HEK293 (cell line): ENCODE measurements around the gene SLC11A2.
A peak's percentile ranks its signal among the peaks of the same experiment; 100 is the strongest.

Source experiments
- CTCF ChIA-PET: fragments of 350-600 bp; formaldehyde crosslinking; extraction: SDS; loops from one replicate; lab custom pipeline; 2021; ENCODE audit warnings: antibody characterized with exemption; lab: Yijun Ruan, JAX
- POLR2A ChIA-PET: fragments of 300-600 bp; formaldehyde crosslinking; extraction: SDS; loops from one replicate; lab custom pipeline; 2020; ENCODE audit warnings: antibody characterized with exemption, inconsistent platforms; lab: Yijun Ruan, JAX
- H3K27ac ChIP-seq: fragments of 200-500 bp; sonication (Bioruptor generic); 2 replicates; pipeline ENCODE4 v1.5.1; 2014; ENCODE audit warnings: low read depth, low read length, control low read depth, inconsistent platforms; ENCODE audit errors: extremely low read depth
- H3K36me3 ChIP-seq, 2 experiments: fragments of 200-500 bp in 1 of 2; sonication (Bioruptor generic) in 1 of 2; 1 replicate in 1 of 2; 2 replicates in 1 of 2; pipeline ENCODE4 v1.5.1; 2014 to 2017; ENCODE audit warnings: inconsistent platforms in 2 of 2, low read length in 2 of 2; ENCODE audit not compliant: control insufficient read depth in 2 of 2, insufficient read depth in 1 of 2
- H3K4me1 ChIP-seq: fragments of 200-500 bp; sonication (Bioruptor generic); 2 replicates; pipeline ENCODE4 v1.5.1; 2014; ENCODE audit warnings: mild to moderate bottlenecking, low read length, inconsistent platforms; ENCODE audit not compliant: control insufficient read depth, insufficient read depth
- H3K4me3 ChIP-seq: 2 replicates; pipeline ENCODE4 v1.5.1; 2011; ENCODE audit warnings: low read depth, mild to moderate bottlenecking, control low read depth, low read length, moderate library complexity
- H3K9me3 ChIP-seq: fragments of 200-500 bp; sonication (Bioruptor generic); 2 replicates; pipeline ENCODE4 v1.5.1; 2014; ENCODE audit warnings: low read depth, low read length, inconsistent platforms; ENCODE audit not compliant: control insufficient read depth, insufficient read depth
- GLI4 ChIP-seq: fragments of 450-650 bp; formaldehyde crosslinking; IDR thresholded peaks from 2 replicates; pipeline ENCODE4 v1.5.1; 2016; ENCODE audit warnings: missing biosample characterization, missing genetic modification characterization
- KLF10 ChIP-seq: fragments of 450-650 bp; IDR thresholded peaks from 2 replicates; pipeline ENCODE4 v1.5.1; 2018; ENCODE audit warnings: missing biosample characterization, mild to moderate bottlenecking, missing genetic modification characterization
- KLF16 ChIP-seq: fragments of 450-650 bp; formaldehyde crosslinking; IDR thresholded peaks from 2 replicates; pipeline ENCODE4 v1.5.1; 2017; ENCODE audit warnings: missing biosample characterization, missing genetic modification characterization
- KLF7 ChIP-seq: fragments of 450-650 bp; formaldehyde crosslinking; IDR thresholded peaks from 2 replicates; pipeline ENCODE4 v1.5.1; 2016; ENCODE audit warnings: missing biosample characterization, missing genetic modification characterization, borderline replicate concordance
- YY2 ChIP-seq: fragments of 450-650 bp; formaldehyde crosslinking; IDR thresholded peaks from 2 replicates; pipeline ENCODE4 v1.5.1; 2016; ENCODE audit warnings: missing biosample characterization, missing genetic modification characterization
- ZBTB1 ChIP-seq: fragments of 450-650 bp; formaldehyde crosslinking; IDR thresholded peaks from 2 replicates; pipeline ENCODE4 v1.5.1; 2016; ENCODE audit warnings: missing biosample characterization, missing genetic modification characterization
- ZBTB20 ChIP-seq: fragments of 450-650 bp; formaldehyde crosslinking; IDR thresholded peaks from 2 replicates; pipeline ENCODE4 v1.5.1; 2016; ENCODE audit warnings: missing biosample characterization, missing genetic modification characterization
- ZIC2 ChIP-seq: fragments of 450-650 bp; formaldehyde crosslinking; IDR thresholded peaks from 2 replicates; pipeline ENCODE4 v1.5.1; 2016; ENCODE audit warnings: missing biosample characterization, missing genetic modification characterization
- ZNF121 ChIP-seq: fragments of 450-650 bp; formaldehyde crosslinking; IDR thresholded peaks from 2 replicates; pipeline ENCODE4 v1.5.1; 2016; ENCODE audit warnings: missing biosample characterization, missing genetic modification characterization
- ZNF16 ChIP-seq: fragments of 450-650 bp; formaldehyde crosslinking; IDR thresholded peaks from 2 replicates; pipeline ENCODE4 v1.5.1; 2016; ENCODE audit warnings: low read depth, missing biosample characterization, missing genetic modification characterization
- ZNF248 ChIP-seq: fragments of 450-650 bp; formaldehyde crosslinking; IDR thresholded peaks from 2 replicates; pipeline ENCODE4 v1.5.1; 2017; ENCODE audit warnings: missing biosample characterization, missing genetic modification characterization
- ZNF404 ChIP-seq: fragments of 450-650 bp; formaldehyde crosslinking; IDR thresholded peaks from 2 replicates; pipeline ENCODE4 v1.5.1; 2017; ENCODE audit warnings: missing biosample characterization, missing genetic modification characterization
- ZNF544 ChIP-seq: fragments of 450-650 bp; formaldehyde crosslinking; IDR thresholded peaks from 2 replicates; pipeline ENCODE4 v1.5.0; 2017; ENCODE audit warnings: missing biosample characterization, missing genetic modification characterization
- ZNF571 ChIP-seq: fragments of 450-650 bp; formaldehyde crosslinking; IDR thresholded peaks from 2 replicates; pipeline ENCODE4 v1.5.0; 2017; ENCODE audit warnings: missing biosample characterization, missing genetic modification characterization
- ZNF624 ChIP-seq: fragments of 450-650 bp; formaldehyde crosslinking; IDR thresholded peaks from 2 replicates; pipeline ENCODE4 v1.5.1; 2017; ENCODE audit warnings: missing biosample characterization, missing genetic modification characterization
- ZNF626 ChIP-seq: fragments of 450-650 bp; sonication (Bioruptor Pico); formaldehyde crosslinking; IDR thresholded peaks from 2 replicates; pipeline ENCODE4 v1.5.1; 2018; ENCODE audit warnings: missing biosample characterization, missing genetic modification characterization, inconsistent platforms
- ZNF670 ChIP-seq: fragments of 450-650 bp; formaldehyde crosslinking; IDR thresholded peaks from 2 replicates; pipeline ENCODE4 v1.5.1; 2016; ENCODE audit warnings: missing biosample characterization, missing genetic modification characterization, low read depth
- ZNF768 ChIP-seq: fragments of 450-650 bp; formaldehyde crosslinking; IDR thresholded peaks from 2 replicates; pipeline ENCODE4 v1.5.1; 2018; ENCODE audit warnings: missing biosample characterization, mild to moderate bottlenecking, missing genetic modification characterization
- TF ChIP-seq, protein P1 (sequence below): fragments of 450-650 bp; formaldehyde crosslinking; IDR thresholded peaks from 2 replicates; pipeline ENCODE4 v1.5.1; 2017; ENCODE audit warnings: missing biosample characterization, missing genetic modification characterization
- TF ChIP-seq, protein P2 (sequence below): fragments of 450-650 bp; formaldehyde crosslinking; IDR thresholded peaks from 2 replicates; pipeline ENCODE4 v1.5.1; 2016; ENCODE audit warnings: missing biosample characterization, missing genetic modification characterization, borderline replicate concordance
- TF ChIP-seq, protein P3 (sequence below): fragments of 450-650 bp; formaldehyde crosslinking; optimal IDR thresholded peaks from 2 replicates; pipeline ENCODE3; 2016; ENCODE audit warnings: missing biosample characterization, mild to moderate bottlenecking, missing genetic modification characterization
- TF ChIP-seq, protein P4 (sequence below): fragments of 450-650 bp; formaldehyde crosslinking; IDR thresholded peaks from 2 replicates; pipeline ENCODE4 v1.5.1; 2016; ENCODE audit warnings: missing biosample characterization, missing genetic modification characterization
- TF ChIP-seq, protein P5 (sequence below): fragments of 450-650 bp; formaldehyde crosslinking; IDR thresholded peaks from 2 replicates; pipeline ENCODE4 v1.5.1; 2016; ENCODE audit warnings: missing biosample characterization, missing genetic modification characterization
- TF ChIP-seq, protein P6 (sequence below): fragments of 450-650 bp; formaldehyde crosslinking; IDR thresholded peaks from 2 replicates; pipeline ENCODE4 v1.5.1; 2016; ENCODE audit warnings: missing biosample characterization, missing genetic modification characterization, low read depth

The SLC11A2 gene

DNA sequence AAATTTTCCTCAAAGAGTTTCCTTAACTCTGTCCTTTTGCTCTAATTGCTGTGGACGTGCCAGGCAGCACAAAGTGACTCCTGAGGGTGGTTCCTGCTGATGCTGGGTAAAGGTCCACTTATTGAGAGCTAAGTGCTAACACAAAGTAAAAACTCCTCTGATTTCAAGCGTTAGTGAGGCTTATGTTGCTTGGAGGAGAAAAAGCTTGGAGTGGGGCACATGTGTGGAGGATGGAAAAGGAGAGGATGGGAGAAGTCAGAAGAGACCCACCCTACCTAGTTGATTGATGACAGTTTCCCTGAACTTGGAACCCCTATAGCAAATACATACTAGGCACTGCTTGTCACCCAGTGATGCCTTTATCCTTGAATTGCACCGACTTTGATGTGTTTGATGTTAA, 10.1 kb upstream of the SLC11A2 start:
- H3K27ac ChIP-seq: no peak overlapping the region
- no peak overlapping the region for H3K4me3 ChIP-seq
- no peaks in the 10 kb centered on the region for H3K4me1 ChIP-seq
- CTCF ChIA-PET: no interaction called here
- POLR2A ChIA-PET: no interaction called here
- no peaks in the 10 kb centered on the region for H3K9me3 ChIP-seq
- no peaks in the 10 kb centered on the region for H3K36me3 ChIP-seq
- TF ChIP-seq ZNF404 (tag by site-specific recombination) (no peak), ZNF626 (tag by site-specific recombination) (no peak), KLF16 (tag by site-specific recombination) (no peak), KLF7 (no peak), ZNF248 (tag by site-specific recombination) (no peak), ZNF16 (tag by site-specific recombination) (no peak), ZNF544 (tag by site-specific recombination) (no peak), ZNF571 (no peak), YY2 (tag by site-specific recombination) (no peak), ZNF768 (tag by site-specific recombination) (no peak), GLI4 (tag by site-specific recombination) (no peak)
- TF ChIP-seq, protein P1, sequence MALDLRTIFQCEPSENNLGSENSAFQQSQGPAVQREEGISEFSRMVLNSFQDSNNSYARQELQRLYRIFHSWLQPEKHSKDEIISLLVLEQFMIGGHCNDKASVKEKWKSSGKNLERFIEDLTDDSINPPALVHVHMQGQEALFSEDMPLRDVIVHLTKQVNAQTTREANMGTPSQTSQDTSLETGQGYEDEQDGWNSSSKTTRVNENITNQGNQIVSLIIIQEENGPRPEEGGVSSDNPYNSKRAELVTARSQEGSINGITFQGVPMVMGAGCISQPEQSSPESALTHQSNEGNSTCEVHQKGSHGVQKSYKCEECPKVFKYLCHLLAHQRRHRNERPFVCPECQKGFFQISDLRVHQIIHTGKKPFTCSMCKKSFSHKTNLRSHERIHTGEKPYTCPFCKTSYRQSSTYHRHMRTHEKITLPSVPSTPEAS (tag by site-specific recombination): no peak
- TF ChIP-seq, protein P2, sequence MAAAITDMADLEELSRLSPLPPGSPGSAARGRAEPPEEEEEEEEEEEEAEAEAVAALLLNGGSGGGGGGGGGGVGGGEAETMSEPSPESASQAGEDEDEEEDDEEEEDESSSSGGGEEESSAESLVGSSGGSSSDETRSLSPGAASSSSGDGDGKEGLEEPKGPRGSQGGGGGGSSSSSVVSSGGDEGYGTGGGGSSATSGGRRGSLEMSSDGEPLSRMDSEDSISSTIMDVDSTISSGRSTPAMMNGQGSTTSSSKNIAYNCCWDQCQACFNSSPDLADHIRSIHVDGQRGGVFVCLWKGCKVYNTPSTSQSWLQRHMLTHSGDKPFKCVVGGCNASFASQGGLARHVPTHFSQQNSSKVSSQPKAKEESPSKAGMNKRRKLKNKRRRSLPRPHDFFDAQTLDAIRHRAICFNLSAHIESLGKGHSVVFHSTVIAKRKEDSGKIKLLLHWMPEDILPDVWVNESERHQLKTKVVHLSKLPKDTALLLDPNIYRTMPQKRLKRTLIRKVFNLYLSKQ (tag by site-specific recombination): no peak
- TF ChIP-seq, protein P3, sequence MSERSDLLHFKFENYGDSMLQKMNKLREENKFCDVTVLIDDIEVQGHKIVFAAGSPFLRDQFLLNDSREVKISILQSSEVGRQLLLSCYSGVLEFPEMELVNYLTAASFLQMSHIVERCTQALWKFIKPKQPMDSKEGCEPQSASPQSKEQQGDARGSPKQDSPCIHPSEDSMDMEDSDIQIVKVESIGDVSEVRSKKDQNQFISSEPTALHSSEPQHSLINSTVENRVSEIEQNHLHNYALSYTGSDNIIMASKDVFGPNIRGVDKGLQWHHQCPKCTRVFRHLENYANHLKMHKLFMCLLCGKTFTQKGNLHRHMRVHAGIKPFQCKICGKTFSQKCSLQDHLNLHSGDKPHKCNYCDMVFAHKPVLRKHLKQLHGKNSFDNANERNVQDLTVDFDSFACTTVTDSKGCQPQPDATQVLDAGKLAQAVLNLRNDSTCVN: no peak
- TF ChIP-seq, protein P4, sequence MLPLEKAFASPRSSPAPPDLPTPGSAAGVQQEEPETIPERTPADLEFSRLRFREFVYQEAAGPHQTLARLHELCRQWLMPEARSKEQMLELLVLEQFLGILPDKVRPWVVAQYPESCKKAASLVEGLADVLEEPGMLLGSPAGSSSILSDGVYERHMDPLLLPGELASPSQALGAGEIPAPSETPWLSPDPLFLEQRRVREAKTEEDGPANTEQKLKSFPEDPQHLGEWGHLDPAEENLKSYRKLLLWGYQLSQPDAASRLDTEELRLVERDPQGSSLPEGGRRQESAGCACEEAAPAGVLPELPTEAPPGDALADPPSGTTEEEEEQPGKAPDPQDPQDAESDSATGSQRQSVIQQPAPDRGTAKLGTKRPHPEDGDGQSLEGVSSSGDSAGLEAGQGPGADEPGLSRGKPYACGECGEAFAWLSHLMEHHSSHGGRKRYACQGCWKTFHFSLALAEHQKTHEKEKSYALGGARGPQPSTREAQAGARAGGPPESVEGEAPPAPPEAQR (tag by site-specific recombination): no peak

DNA sequence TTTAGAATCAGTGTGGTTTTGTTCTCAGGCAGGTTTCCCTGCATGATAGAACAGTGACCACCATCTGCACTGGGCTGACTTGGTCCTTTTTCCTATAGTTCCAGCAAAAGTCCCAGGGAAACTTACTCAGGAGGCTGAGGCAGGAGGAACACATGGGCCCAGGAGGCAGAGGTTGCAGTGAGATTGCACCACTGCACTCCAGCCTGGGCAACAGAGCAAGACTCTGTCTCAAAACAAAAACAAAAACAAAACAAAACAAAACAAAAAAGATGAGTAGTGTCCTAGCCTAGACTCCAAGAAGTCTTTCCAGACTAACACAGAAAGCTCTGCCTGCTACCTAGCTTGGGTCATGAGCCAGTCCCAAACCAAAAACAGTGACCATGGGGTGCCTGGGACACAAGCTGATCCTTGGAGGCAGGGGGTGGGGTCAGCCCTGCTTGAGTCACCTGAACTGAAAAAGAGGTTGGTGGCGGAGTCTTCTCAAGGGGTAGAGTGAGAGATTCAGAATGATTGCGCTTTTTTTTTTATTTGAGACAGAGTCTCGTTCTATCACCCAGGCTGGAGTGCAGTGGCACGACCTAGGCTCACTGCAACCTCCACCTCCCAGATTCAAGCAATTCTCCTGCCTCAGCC, 7.4 kb upstream of the SLC11A2 start:
- H3K4me1 ChIP-seq: no peaks in the 10 kb centered on the region
- ChIA-PET CTCF (interaction anchor here (0.6 kb wide), 1 partner anchor 319 kb away, joined by 3 read pairs; no protein-coding TSS in a partner anchor), POLR2A (no interaction called here)
- no peak overlapping the region for H3K27ac ChIP-seq
- TF ChIP-seq ZNF121: peak; percentile 76
- TF ChIP-seq ZIC2: peak; percentile 39
- TF ChIP-seq ZBTB1: no peak
- no peak overlapping the region for H3K4me3 ChIP-seq
- no peaks in the 10 kb centered on the region for H3K9me3 ChIP-seq
- H3K36me3 ChIP-seq: no peaks in the 10 kb centered on the region

DNA sequence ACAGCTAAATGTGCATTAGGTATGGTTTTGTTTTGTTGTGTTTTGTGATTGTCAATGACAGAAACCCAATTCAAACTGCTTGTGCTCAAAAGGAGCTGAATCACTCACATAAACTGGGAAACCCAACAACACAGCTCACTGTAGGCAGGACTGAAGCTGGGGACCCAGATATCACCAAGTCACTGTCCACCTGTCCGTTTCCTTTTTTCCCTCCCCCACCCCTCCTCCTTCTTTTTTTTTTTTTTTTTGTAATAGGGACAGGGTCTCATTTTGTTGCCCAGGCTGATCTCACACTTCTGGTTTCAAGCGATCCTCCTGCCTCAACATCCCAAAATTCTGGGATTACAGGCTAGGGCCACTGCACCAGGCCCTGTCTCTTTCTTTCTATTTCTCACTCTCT, 6.9 kb upstream of the SLC11A2 start:
- H3K4me1 ChIP-seq: no peaks in the 10 kb centered on the region
- H3K9me3 ChIP-seq: no peaks in the 10 kb centered on the region
- H3K36me3 ChIP-seq: no peaks in the 10 kb centered on the region
- POLR2A ChIA-PET: interaction anchor here (0.6 to 0.7 kb wide), 3 partner anchors 9 to 294 kb away, joined by 3 read pairs; no protein-coding TSS in a partner anchor
- H3K27ac ChIP-seq: no peak overlapping the region
- CTCF ChIA-PET: no interaction called here
- no peak overlapping the region for H3K4me3 ChIP-seq
- TF ChIP-seq ZNF624 (tag by site-specific recombination): no peak
- TF ChIP-seq, protein P5, sequence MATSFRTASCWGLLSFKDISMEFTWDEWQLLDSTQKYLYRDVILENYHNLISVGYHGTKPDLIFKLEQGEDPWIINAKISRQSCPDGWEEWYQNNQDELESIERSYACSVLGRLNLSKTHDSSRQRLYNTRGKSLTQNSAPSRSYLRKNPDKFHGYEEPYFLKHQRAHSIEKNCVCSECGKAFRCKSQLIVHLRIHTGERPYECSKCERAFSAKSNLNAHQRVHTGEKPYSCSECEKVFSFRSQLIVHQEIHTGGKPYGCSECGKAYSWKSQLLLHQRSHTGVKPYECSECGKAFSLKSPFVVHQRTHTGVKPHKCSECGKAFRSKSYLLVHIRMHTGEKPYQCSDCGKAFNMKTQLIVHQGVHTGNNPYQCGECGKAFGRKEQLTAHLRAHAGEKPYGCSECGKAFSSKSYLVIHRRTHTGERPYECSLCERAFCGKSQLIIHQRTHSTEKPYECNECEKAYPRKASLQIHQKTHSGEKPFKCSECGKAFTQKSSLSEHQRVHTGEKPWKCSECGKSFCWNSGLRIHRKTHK (tag by site-specific recombination): no peak
- no peak for TF ChIP-seq ZNF670
- no peak for TF ChIP-seq ZBTB20 (tag by site-specific recombination)
- TF ChIP-seq, protein P6, sequence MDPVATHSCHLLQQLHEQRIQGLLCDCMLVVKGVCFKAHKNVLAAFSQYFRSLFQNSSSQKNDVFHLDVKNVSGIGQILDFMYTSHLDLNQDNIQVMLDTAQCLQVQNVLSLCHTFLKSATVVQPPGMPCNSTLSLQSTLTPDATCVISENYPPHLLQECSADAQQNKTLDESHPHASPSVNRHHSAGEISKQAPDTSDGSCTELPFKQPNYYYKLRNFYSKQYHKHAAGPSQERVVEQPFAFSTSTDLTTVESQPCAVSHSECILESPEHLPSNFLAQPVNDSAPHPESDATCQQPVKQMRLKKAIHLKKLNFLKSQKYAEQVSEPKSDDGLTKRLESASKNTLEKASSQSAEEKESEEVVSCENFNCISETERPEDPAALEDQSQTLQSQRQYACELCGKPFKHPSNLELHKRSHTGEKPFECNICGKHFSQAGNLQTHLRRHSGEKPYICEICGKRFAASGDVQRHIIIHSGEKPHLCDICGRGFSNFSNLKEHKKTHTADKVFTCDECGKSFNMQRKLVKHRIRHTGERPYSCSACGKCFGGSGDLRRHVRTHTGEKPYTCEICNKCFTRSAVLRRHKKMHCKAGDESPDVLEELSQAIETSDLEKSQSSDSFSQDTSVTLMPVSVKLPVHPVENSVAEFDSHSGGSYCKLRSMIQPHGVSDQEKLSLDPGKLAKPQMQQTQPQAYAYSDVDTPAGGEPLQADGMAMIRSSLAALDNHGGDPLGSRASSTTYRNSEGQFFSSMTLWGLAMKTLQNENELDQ: no peak
- TF ChIP-seq KLF10: no peak
